Osteocyte (in vitro differentiated cells): ENCODE data around the gene JPH3. TPM values are rescaled to one million over a fixed set of nuclear protein-coding genes. Genes with fewer than 3 reads are reported as not detected.

ENCODE experiments used
- DNase-seq: peaks from one replicate; pipeline ENCODE4 v3.0.0; 2021; ENCODE audit warnings: mixed read lengths; ENCODE audit not compliant: unreplicated experiment; ENCODE audit errors: extremely low spot score
- H3K27ac Mint-ChIP-seq: one replicate; pipeline ENCODE4 v1.8.0; 2021; ENCODE audit warnings: mild to moderate bottlenecking, mixed read lengths; ENCODE audit not compliant: unreplicated experiment
- H3K27me3 Mint-ChIP-seq: one replicate; pipeline ENCODE4 v1.8.0; 2021; ENCODE audit warnings: mixed read lengths; ENCODE audit not compliant: unreplicated experiment
- H3K36me3 Mint-ChIP-seq: one replicate; pipeline ENCODE4 v1.8.0; 2021; ENCODE audit warnings: mixed read lengths; ENCODE audit not compliant: unreplicated experiment
- H3K4me1 Mint-ChIP-seq: one replicate; pipeline ENCODE4 v1.8.0; 2021; ENCODE audit warnings: mixed read lengths; ENCODE audit not compliant: unreplicated experiment
- H3K4me3 Mint-ChIP-seq: one replicate; pipeline ENCODE4 v1.8.0; 2021; ENCODE audit warnings: mild to moderate bottlenecking, moderate library complexity, mixed read lengths; ENCODE audit not compliant: unreplicated experiment
- H3K9me3 Mint-ChIP-seq: one replicate; pipeline ENCODE4 v1.8.0; 2021; ENCODE audit warnings: mixed read lengths; ENCODE audit not compliant: unreplicated experiment
- CTCF ChIP-seq: fragments of 200-600 bp; sonication (generic); IDR thresholded peaks from 2 replicates; pipeline ENCODE4 v1.5.0; 2021; ENCODE audit warnings: antibody characterized with exemption, mild to moderate bottlenecking, moderate library complexity
- total RNA-seq: library from RNA; stranded (reverse); gene quantifications from 2 replicates; pipeline ENCODE4 v1.2.1, GENCODE V29; 2021

JPH3 gene
- total RNA-seq, 1 donor from 2014 or later = 2.6 TPM

GRCh38 chr16:87562201-87562600 lies 40.1 kb upstream of the JPH3 start:
- peaks cover 32% of the 10 kb centered on the region for H3K4me1 Mint-ChIP-seq

GRCh38 chr16:87563022-87563421 lies 39.3 kb upstream of the JPH3 start:
- H3K4me1 Mint-ChIP-seq = peaks cover 25% of the 10 kb centered on the region
- TF ChIP-seq CTCF = no peak
- H3K9me3 Mint-ChIP-seq = no peaks in the 10 kb centered on the region
- no peaks in the 10 kb centered on the region for H3K36me3 Mint-ChIP-seq
- no peak overlapping the region for H3K4me3 Mint-ChIP-seq
- no peaks in the 10 kb centered on the region for H3K27me3 Mint-ChIP-seq
- H3K27ac Mint-ChIP-seq = no peak overlapping the region
- DNase-seq = no peak

More at GRCh38 chr16:87562201-87562600, 40.1 kb upstream of the JPH3 start:
- TF ChIP-seq CTCF = no peak
- no peak for DNase-seq
- H3K27ac Mint-ChIP-seq = no peak overlapping the region
- H3K27me3 Mint-ChIP-seq = no peaks in the 10 kb centered on the region
- no peaks in the 10 kb centered on the region for H3K36me3 Mint-ChIP-seq
- no peaks in the 10 kb centered on the region for H3K9me3 Mint-ChIP-seq
- H3K4me3 Mint-ChIP-seq = no peak overlapping the region

- no peak for TF ChIP-seq CTCF
- Mint-ChIP-seq H3K4me3 (no peak overlapping the region), H3K27ac (no peak overlapping the region), H3K4me1 (peaks cover 23% of the 10 kb centered on the region), H3K27me3 (no peaks in the 10 kb centered on the region), H3K36me3 (no peaks in the 10 kb centered on the region), H3K9me3 (no peaks in the 10 kb centered on the region)
- DNase-seq = no peak
These were observed 38.4 kb upstream of the JPH3 start for GRCh38 chr16:87563714-87564523.

GRCh38 chr16:87564524-87564778 lies 37.9 kb upstream of the JPH3 start:
- Mint-ChIP-seq H3K27me3 (no peaks in the 10 kb centered on the region), H3K27ac (no peak overlapping the region), H3K4me3 (no peak overlapping the region), H3K36me3 (no peaks in the 10 kb centered on the region), H3K4me1 (peaks cover 22% of the 10 kb centered on the region), H3K9me3 (no peaks in the 10 kb centered on the region)
- TF ChIP-seq CTCF = no peak
- no peak for DNase-seq

DNA sequence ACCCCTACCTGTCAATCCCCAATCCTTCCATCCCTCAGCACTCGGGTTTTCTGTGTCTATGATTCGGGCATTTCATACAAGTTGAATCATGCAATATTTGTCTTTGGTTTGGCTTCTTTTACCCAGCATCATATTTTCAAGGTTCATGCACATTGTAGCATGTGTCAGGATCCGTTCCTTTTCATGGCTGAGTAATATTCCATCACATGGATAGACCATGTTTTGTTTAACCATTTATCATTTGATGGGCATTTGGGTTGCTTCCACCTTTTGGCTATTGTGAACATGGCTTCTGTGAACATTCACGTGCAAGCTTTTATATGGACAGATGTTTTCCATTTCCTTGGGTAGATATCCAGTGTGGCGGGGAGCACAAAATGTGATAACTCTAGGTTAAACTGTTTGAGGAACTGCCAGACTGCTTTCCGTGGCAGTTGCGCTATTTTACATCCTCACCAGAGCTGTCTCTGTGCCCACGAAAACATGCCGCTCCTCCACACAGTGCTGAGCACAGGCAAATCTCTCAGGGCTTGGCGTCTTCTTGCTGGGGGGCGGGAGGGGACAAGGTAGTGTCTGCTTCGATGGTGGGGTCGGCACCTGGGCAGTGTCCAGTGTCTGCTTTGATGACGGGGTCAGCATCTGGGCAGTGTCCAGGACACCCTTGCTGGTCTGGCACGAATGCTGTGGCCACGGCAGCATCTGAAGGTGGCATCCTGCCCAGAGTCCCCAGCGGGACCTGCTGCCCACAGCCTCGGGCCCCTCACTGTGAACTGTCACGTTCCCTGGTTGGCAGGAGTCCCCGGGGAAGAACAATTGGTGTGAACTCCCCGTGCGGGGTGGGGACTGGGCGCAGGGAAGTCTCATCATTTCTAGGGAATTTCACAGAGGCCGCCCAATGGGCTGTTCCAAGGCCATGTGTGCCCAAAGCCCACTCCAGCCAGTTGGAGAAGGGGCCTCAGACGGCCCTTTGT lies 32.4 kb upstream of the JPH3 start:
- no peak overlapping the region for H3K4me3 Mint-ChIP-seq
- H3K9me3 Mint-ChIP-seq = no peaks in the 10 kb centered on the region
- no peak for DNase-seq

More for the DNA sequence above, 32.4 kb upstream of the JPH3 start:
- no peaks in the 10 kb centered on the region for H3K27me3 Mint-ChIP-seq
- no peak for TF ChIP-seq CTCF
- no peaks in the 10 kb centered on the region for H3K36me3 Mint-ChIP-seq
- peaks cover 43% of the 10 kb centered on the region for H3K4me1 Mint-ChIP-seq
- peak overlapping the region; percentile 66 for H3K27ac Mint-ChIP-seq
